NB4 (cell line): ENCODE data around the gene ADCY10.

ENCODE experiments used
- CTCF ChIP-seq: IDR thresholded peaks from one replicate; pipeline ENCODE4 v1.5.1; 2012; ENCODE audit warnings: low read depth, low read length
- POLR2A ChIP-seq: IDR thresholded peaks from 2 replicates; pipeline ENCODE4 v1.6.1; 2011; ENCODE audit warnings: mild to moderate bottlenecking; ENCODE audit not compliant: insufficient read length; ENCODE audit errors: extremely low read depth

GRCh38 chr1:167815650-167816049 is 98.3 kb downstream of the ADCY10 start:
- TF ChIP-seq CTCF (no peak), POLR2A (no peak)
